ENCODE data around the gene MFNG.

The MFNG gene

DNA sequence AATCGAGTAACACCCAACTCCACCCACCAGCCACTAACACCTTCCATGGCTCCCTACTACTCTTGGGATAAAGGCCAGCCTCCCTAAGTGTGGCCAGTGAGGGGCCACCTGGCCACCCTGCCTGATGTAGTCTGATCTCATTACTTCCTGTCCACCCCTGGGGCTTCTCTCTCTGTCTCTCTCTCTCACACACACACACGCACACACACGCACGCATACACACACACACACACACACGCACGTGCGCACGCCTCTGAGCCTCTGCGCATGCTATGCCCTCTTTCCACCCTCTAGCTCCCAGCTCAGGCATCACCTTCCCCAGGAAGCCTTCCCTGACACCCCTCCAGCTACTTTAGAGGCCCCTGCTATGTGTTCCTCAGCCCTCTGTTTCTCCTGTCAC, 3.9 kb downstream of the MFNG start:
- no peak for DNase-seq (ENCODE audit: extremely low read depth, insufficient read length)
- H3K36me3 ChIP-seq (ENCODE audit: control insufficient read depth, insufficient read depth, low read length), result peaks cover 23% of the 10 kb centered on the region
- H3K4me3 ChIP-seq (replicated peaks; ENCODE audit: low read depth, low read length), result no peak overlapping the region
- TF ChIP-seq, protein P1, sequence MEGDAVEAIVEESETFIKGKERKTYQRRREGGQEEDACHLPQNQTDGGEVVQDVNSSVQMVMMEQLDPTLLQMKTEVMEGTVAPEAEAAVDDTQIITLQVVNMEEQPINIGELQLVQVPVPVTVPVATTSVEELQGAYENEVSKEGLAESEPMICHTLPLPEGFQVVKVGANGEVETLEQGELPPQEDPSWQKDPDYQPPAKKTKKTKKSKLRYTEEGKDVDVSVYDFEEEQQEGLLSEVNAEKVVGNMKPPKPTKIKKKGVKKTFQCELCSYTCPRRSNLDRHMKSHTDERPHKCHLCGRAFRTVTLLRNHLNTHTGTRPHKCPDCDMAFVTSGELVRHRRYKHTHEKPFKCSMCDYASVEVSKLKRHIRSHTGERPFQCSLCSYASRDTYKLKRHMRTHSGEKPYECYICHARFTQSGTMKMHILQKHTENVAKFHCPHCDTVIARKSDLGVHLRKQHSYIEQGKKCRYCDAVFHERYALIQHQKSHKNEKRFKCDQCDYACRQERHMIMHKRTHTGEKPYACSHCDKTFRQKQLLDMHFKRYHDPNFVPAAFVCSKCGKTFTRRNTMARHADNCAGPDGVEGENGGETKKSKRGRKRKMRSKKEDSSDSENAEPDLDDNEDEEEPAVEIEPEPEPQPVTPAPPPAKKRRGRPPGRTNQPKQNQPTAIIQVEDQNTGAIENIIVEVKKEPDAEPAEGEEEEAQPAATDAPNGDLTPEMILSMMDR (IDR thresholded peaks at IDR 0.05; ENCODE audit: insufficient read depth, low read length, poor library complexity, severe bottlenecking), result no peak
- H3K27me3 ChIP-seq (replicated peaks; ENCODE audit: control insufficient read depth, insufficient read depth, low read length), result no peaks in the 10 kb centered on the region

DNA sequence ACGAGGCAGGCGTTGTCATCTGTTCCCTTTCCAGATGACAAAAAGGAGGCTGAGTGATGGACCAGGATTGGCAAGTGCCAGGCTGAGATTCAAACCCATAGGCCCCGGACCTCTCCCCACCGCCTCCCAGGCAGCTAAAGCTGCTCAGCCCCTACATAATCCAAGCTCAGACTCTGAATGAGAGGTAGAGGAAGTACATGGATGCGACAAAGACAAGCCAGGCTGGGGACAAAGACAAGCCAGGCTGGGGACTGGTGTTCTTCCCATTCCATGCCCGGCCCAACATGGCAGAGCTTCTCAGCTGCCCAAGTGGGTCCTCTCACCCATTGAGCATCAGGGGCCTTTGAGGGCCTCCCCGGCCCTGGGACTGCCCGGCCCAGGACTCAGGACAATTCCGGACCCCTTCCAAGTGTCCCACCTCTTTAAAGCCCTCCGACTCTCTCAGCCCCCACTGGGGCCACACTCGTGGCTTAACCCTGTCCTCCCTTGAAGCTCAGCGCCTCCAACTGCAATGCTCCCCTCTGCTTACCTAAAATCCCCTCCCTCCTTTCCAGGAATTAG, 4.8 kb downstream of the MFNG start:
- DNase-seq (ENCODE audit: extremely low read depth, insufficient read length), result no peak

DNA sequence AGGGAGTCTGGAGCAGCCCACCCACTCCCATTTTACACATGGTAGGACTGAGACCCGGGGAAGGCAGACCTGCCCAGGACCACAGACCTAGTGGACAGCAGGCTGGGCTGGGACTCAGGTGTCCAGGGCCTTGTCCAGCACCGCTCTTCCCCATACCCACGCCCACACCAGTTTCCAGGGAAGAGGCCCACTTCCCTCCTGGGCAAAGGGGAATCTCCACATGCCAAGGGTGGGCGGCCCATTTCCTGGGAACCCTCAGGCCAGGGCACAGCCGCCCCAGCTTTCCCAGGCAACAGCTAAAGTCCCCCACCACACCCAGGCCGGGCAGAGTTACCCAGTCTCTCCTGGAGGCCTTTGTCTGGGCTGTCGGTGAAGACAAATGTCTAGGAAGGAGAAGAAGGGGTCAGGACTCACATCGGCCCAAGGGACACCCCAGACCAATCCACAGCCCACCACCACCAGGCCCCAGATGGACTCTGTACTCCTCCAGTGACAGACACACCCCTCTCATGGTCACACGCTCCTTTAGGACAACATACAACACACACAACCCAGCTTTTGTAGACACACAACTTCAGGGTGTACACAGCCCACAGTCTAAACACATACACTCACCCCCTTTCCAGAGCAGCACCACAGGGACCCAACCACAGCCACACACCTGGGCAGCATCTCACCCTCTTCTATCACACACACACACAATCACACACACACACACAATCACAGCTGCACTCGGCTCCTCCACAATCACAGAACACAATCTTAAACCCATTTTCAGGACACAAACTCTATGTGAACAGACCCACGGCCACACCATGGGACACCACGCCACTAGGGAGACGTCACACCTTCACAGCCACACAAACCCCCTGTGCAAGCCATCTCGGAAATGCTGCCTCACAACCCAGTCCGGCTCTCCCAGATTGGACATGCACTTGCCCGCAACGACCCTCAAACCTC, 5.5 kb downstream of the MFNG start:
- H3K4me3 ChIP-seq (replicated peaks; ENCODE audit: low read depth, low read length), result no peak overlapping the region
- DNase-seq (ENCODE audit: extremely low read depth, insufficient read length), result no peak
- TF ChIP-seq, protein P1 (IDR thresholded peaks at IDR 0.05; ENCODE audit: insufficient read depth, low read length, poor library complexity, severe bottlenecking), result no peak
- no peaks in the 10 kb centered on the region for H3K27me3 ChIP-seq (replicated peaks; ENCODE audit: control insufficient read depth, insufficient read depth, low read length)
- H3K36me3 ChIP-seq (ENCODE audit: control insufficient read depth, insufficient read depth, low read length), result peaks cover 29% of the 10 kb centered on the region

More for the DNA sequence above, 4.8 kb downstream of the MFNG start:
- H3K4me3 ChIP-seq (replicated peaks; ENCODE audit: low read depth, low read length), result no peak overlapping the region
- H3K27me3 ChIP-seq (replicated peaks; ENCODE audit: control insufficient read depth, insufficient read depth, low read length), result no peaks in the 10 kb centered on the region
- TF ChIP-seq, protein P1 (IDR thresholded peaks at IDR 0.05; ENCODE audit: insufficient read depth, low read length, poor library complexity, severe bottlenecking), result no peak
- peaks cover 27% of the 10 kb centered on the region for H3K36me3 ChIP-seq (ENCODE audit: control insufficient read depth, insufficient read depth, low read length)

DNA sequence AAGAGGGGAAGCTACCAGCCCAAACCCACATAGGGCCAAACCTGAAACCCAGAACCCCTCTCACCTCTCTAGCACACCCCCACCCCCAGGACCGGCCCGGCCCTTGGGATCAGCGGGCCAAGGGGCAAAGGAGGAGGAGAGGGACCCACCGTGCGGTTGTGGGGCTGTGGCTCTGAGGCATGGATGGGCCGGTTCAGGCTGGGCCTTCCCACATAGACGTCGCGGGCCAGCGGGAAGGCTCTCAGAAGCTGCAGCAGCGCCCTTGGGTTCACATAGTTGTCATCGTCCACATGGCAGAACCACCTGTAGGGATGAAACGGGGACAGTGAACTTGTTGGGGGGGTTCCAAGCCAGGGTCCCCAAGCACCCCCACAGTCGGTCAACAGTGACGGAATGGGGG, 7.0 kb downstream of the MFNG start:
- H3K36me3 ChIP-seq (ENCODE audit: control insufficient read depth, insufficient read depth, low read length), result peaks cover 31% of the 10 kb centered on the region
- no peak for DNase-seq (ENCODE audit: extremely low read depth, insufficient read length)
- H3K27me3 ChIP-seq (replicated peaks; ENCODE audit: control insufficient read depth, insufficient read depth, low read length), result no peaks in the 10 kb centered on the region
- H3K4me3 ChIP-seq (replicated peaks; ENCODE audit: low read depth, low read length), result no peak overlapping the region
- TF ChIP-seq, protein P1 (IDR thresholded peaks at IDR 0.05; ENCODE audit: insufficient read depth, low read length, poor library complexity, severe bottlenecking), result no peak

DNA sequence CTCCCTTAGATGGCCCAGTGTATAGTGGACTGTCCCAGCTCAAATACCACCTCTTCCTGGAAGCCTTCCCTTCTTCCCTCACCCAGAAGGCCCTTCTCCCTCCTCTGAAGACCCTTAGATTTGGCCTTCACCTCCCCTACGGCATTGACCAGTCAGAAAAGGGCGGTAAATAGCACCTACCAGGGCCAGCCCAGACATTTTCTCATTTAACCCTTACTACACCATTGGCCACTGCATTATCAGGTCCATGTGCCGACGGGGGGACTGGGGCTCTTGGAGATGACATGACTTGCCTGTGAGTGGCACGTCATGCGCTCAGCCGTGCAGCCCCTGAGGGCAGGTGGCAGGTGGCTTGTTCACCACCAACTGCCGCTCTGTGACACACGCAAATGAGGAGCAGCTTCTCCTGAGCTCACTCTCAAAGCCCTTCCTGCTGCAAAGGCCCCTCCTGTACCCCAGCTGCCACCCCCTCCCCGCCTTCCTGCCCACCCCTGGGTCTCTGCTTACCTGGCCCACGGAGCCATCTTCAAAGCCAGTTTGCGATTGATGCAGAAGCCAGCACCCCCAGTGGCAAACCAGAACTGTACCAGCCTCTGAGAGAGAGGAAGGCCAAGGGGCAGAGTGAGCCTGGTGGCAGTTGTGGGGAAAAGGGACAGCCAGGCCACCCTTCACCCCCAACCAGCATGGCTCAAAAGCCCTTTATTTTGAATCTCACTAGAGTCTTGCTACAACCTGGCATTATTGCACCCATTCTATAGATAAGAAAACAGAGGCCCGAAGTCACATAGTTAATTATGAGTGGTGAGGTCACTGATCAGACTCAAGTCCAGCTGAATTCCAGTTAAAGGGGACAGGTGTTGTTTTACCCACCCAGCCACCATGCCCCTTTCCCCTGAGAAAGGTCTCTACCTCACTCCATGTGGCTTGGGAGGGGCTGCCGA, 9.5 kb downstream of the MFNG start:
- TF ChIP-seq, protein P1 (IDR thresholded peaks at IDR 0.05; ENCODE audit: insufficient read depth, low read length, poor library complexity, severe bottlenecking), result no peak
- Histone ChIP-seq H3K36me3 (ENCODE audit: control insufficient read depth, insufficient read depth, low read length) (peaks cover 43% of the 10 kb centered on the region), H3K27me3 (replicated peaks; ENCODE audit: control insufficient read depth, insufficient read depth, low read length) (no peaks in the 10 kb centered on the region), H3K4me3 (replicated peaks; ENCODE audit: low read depth, low read length) (no peak overlapping the region)
- no peak for DNase-seq (ENCODE audit: extremely low read depth, insufficient read length)

Data from GM06990 (cell line).